ENCODE data around the gene PRMT1. TPM values are rescaled to one million over a fixed set of nuclear protein-coding genes. Genes with fewer than 3 reads are reported as not detected.

PRMT1 gene
- total and polyA plus RNA-seq, 2 donors (not counting 1 experiment from before 2014, with no cell fraction given): 175 to 310 TPM

DNA sequence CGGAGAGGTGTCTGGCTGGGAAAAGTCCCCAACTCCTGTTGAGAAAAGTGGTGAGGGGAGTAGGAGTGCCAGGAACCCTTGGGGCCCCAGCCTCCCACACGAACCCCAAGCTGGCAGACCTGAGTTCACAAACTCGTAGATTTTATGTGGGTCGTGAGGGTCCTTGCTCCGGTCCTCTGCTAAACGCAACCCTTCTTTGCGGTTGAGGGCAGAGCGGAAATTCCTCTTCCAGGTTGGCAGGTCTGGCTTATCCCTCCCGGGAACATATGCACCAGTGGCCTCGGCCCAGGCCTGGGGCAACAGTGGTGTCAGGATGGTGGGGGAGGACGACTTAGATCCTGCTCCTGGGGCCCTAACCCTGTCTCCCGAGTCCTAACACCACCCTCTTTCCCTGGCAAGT lies 13.8 kb upstream of the PRMT1 start:
- H3K9me3 Mint-ChIP-seq (ENCODE audit: insufficient read depth): no peaks in the 10 kb centered on the region
- DNase-seq (no peak), ATAC-seq (ENCODE audit: low read depth) (no peak)
- Histone ChIP-seq H3K4me3 (ENCODE audit: control extremely low read depth in 1 of 5, extremely low read depth in 1 of 5, insufficient read depth in 1 of 5, low read depth in 2 of 5, low read length in 4 of 5) (no peak overlapping the region), H3K9me3 (ENCODE audit: control extremely low read depth in 1 of 3, control insufficient read depth in 2 of 3, insufficient read depth in 1 of 3, low read length in 2 of 3) (no peaks in the 10 kb centered on the region), H3K36me3 (replicated peaks in 1 of 2; ENCODE audit: control extremely low read depth in 1 of 2, control insufficient read depth in 1 of 2, extremely low read depth in 1 of 2, insufficient read depth in 2 of 2, low read length in 1 of 2) (peaks cover 3 to 44% of the 10 kb centered on the region in 2 experiments), H3K4me2 (replicated peaks; ENCODE audit: low read depth, low read length, poor library complexity, severe bottlenecking) (peak overlapping the region; percentile 98), H3K27me3 (replicated peaks in 1 of 4; ENCODE audit: control extremely low read depth in 1 of 4, control insufficient read depth in 3 of 4, insufficient read depth in 4 of 4, low read length in 3 of 4) (no peaks in the 10 kb centered on the region), H3K9ac (ENCODE audit: low read length) (no peak overlapping the region), H3K4me1 (ENCODE audit: control insufficient read depth in 2 of 2, insufficient read depth in 2 of 2, low read length in 2 of 2) (peaks cover 16 to 30% of the 10 kb centered on the region in 2 donors), H4K20me1 (ENCODE audit: control insufficient read depth, insufficient read depth, low read length, poor library complexity, severe bottlenecking) (peaks cover 67% of the 10 kb centered on the region), H2AFZ (ENCODE audit: insufficient read depth, low read depth, low read length, poor library complexity, severe bottlenecking) (no peak overlapping the region), H3K27ac (ENCODE audit: low read length in 2 of 2) (peak overlapping the region; percentile 59 to 73), H3K79me2 (ENCODE audit: control insufficient read depth, insufficient read depth, low read length) (peaks cover 45% of the 10 kb centered on the region)
- peak overlapping the region; percentile 39 for H3K4me3 Mint-ChIP-seq
- H3K27me3 Mint-ChIP-seq: no peaks in the 10 kb centered on the region
- intact Hi-C loops (cut with micrococcal nuclease): no loop called here
- TF ChIP-seq CTCF (IDR thresholded peaks at IDR 0.05): no peak
- TF ChIP-seq EZH2 (IDR thresholded peaks at IDR 0.05; ENCODE audit: borderline replicate concordance, insufficient read depth, low read depth, low read length, poor library complexity, severe bottlenecking): no peak
- ChIA-PET POLR2A (interaction anchor here (0.7 to 2.6 kb wide), 3 partner anchors 21 to 156 kb away, joined by 5 to 19 read pairs (median 12); partner anchors contain the start of genes RRAS and SCAF1), CTCF (interaction anchor here (1.0 to 2.3 kb wide), 6 partner anchors 10 to 103 kb away, joined by 3 to 8 read pairs (median 6); partner anchors contain the start of gene SCAF1)
- 92% methylated on average over 8 of the region's 12 CpGs for WGBS (ENCODE audit: insufficient coverage)
- H3K27ac Mint-ChIP-seq: peak overlapping the region; percentile 46
- H3K4me1 Mint-ChIP-seq: peaks cover 37% of the 10 kb centered on the region

Measured in B cell (primary cell).